H9 (cell line): ENCODE data around the gene DPEP3. TPM values are rescaled to one million over a fixed set of nuclear protein-coding genes. Genes with fewer than 3 reads are reported as not detected.
"Not testable (repeated sequence)": the region's sequence is repeated elsewhere in the genome, so short reads cannot be mapped to it uniquely, and the experiment has no call there.

Experiments used
- DNase-seq: peaks from one replicate; pipeline ENCODE4 v3.0.0-alpha.2; 2017
- H2AFZ ChIP-seq: one replicate; pipeline ENCODE4 v1.6.1; 2013; ENCODE audit warnings: mild to moderate bottlenecking, low read length, control low read depth, moderate library complexity
- H2AK5ac ChIP-seq: 2 replicates; pipeline ENCODE4 v1.6.1; 2013; ENCODE audit warnings: low read length, control low read depth, mixed read lengths; ENCODE audit not compliant: insufficient read length
- H2BK120ac ChIP-seq: one replicate; pipeline ENCODE4 v1.6.1; 2013; ENCODE audit warnings: low read depth, mild to moderate bottlenecking, low read length, control low read depth, inconsistent platforms; ENCODE audit not compliant: poor library complexity, severe bottlenecking
- H2BK12ac ChIP-seq: 2 replicates; pipeline ENCODE4 v1.6.1; 2013; ENCODE audit warnings: low read length, control low read depth, mixed read lengths, low read depth; ENCODE audit not compliant: insufficient read length
- H2BK15ac ChIP-seq: 2 replicates; pipeline ENCODE4 v1.6.1; 2013; ENCODE audit warnings: low read depth, low read length, control low read depth
- H2BK20ac ChIP-seq: one replicate; pipeline ENCODE4 v1.6.1; 2013; ENCODE audit warnings: low read depth, mild to moderate bottlenecking, low read length, control low read depth, inconsistent platforms; ENCODE audit not compliant: poor library complexity, severe bottlenecking
- H2BK5ac ChIP-seq: 2 replicates; pipeline ENCODE4 v1.6.1; 2013; ENCODE audit warnings: low read length, control low read depth, mixed read lengths; ENCODE audit not compliant: insufficient read length
- H3K14ac ChIP-seq: 2 replicates; pipeline ENCODE4 v1.6.1; 2013; ENCODE audit warnings: low read length, control low read depth; ENCODE audit not compliant: insufficient read depth
- H3K18ac ChIP-seq: 2 replicates; pipeline ENCODE4 v1.6.1; 2013; ENCODE audit warnings: low read depth, mild to moderate bottlenecking, mixed read lengths, low read length, control low read depth; ENCODE audit not compliant: insufficient read length
- H3K23ac ChIP-seq: 2 replicates; pipeline ENCODE4 v1.6.1; 2013; ENCODE audit warnings: low read length, control low read depth, mixed read lengths, low read depth; ENCODE audit not compliant: insufficient read length
- H3K23me2 ChIP-seq: 2 replicates; pipeline ENCODE4 v1.6.1; 2013; ENCODE audit warnings: low read depth, mild to moderate bottlenecking, mixed read lengths, low read length, control low read depth; ENCODE audit not compliant: insufficient read length, poor library complexity, severe bottlenecking
- H3K27ac ChIP-seq: 2 replicates; pipeline ENCODE4 v1.5.1; 2013; ENCODE audit warnings: low read length, control low read depth, mixed read lengths, low read depth; ENCODE audit not compliant: insufficient read length
- H3K27me3 ChIP-seq: 2 replicates; pipeline ENCODE4 v1.6.1; 2013; ENCODE audit warnings: low read length, control low read depth, inconsistent platforms; ENCODE audit not compliant: insufficient read depth
- H3K4ac ChIP-seq: 2 replicates; pipeline ENCODE4 v1.6.1; 2013; ENCODE audit warnings: low read depth, mild to moderate bottlenecking, control low read depth, inconsistent platforms, low read length, moderate library complexity
- H3K4me1 ChIP-seq: 2 replicates; pipeline ENCODE4 v1.6.1; 2013; ENCODE audit warnings: low read length, control low read depth, inconsistent platforms; ENCODE audit not compliant: insufficient read depth
- H3K4me2 ChIP-seq: 2 replicates; pipeline ENCODE4 v1.6.1; 2013; ENCODE audit warnings: low read length, control low read depth, mixed read lengths; ENCODE audit not compliant: insufficient read length, insufficient read depth
- H3K56ac ChIP-seq: 2 replicates; pipeline ENCODE4 v1.6.1; 2013; ENCODE audit warnings: low read depth, mild to moderate bottlenecking, mixed read lengths, low read length, control low read depth; ENCODE audit not compliant: insufficient read length
- H3K79me1 ChIP-seq: 2 replicates; pipeline ENCODE4 v1.6.1; 2013; ENCODE audit warnings: low read depth, mild to moderate bottlenecking, moderate library complexity, low read length, control low read depth, inconsistent platforms; ENCODE audit not compliant: insufficient read depth, poor library complexity, severe bottlenecking
- H3K79me2 ChIP-seq: 2 replicates; pipeline ENCODE4 v1.6.1; 2013; ENCODE audit warnings: low read length, control low read depth, inconsistent platforms; ENCODE audit not compliant: insufficient read depth
- H3K9ac ChIP-seq: 2 replicates; pipeline ENCODE4 v1.6.1; 2013; ENCODE audit warnings: low read length, control low read depth, mixed read lengths; ENCODE audit not compliant: insufficient read length; ENCODE audit errors: extremely low read depth
- H3K9me3 ChIP-seq: one replicate; pipeline ENCODE4 v1.6.1; 2013; ENCODE audit warnings: low read depth, low read length, inconsistent platforms; ENCODE audit not compliant: control insufficient read depth
- H3T11ph ChIP-seq: one replicate; pipeline ENCODE4 v1.6.1; 2013; ENCODE audit warnings: mild to moderate bottlenecking, low read length, control low read depth, inconsistent platforms
- H4K20me1 ChIP-seq: one replicate; pipeline ENCODE4 v1.6.1; 2013; ENCODE audit not compliant: control insufficient read depth, insufficient read length, insufficient read depth
- H4K5ac ChIP-seq: 2 replicates; pipeline ENCODE4 v1.6.1; 2013; ENCODE audit warnings: low read depth, mild to moderate bottlenecking, mixed read lengths, low read length, control low read depth; ENCODE audit not compliant: insufficient read length
- H4K8ac ChIP-seq: replicated peaks from 2 replicates; pipeline ENCODE4 v1.6.1; 2013; ENCODE audit warnings: low read length, control low read depth, mixed read lengths, low read depth; ENCODE audit not compliant: insufficient read length
- H4K91ac ChIP-seq: 2 replicates; pipeline ENCODE4 v1.6.1; 2013; ENCODE audit warnings: low read depth, mild to moderate bottlenecking, moderate library complexity, mixed read lengths, low read length, control low read depth; ENCODE audit not compliant: insufficient read length
- H3K27ac Mint-ChIP-seq, 3 experiments: 2 replicates in 2 of 3; 3 replicates in 1 of 3; pipeline ENCODE4 v1.8.0; 2020 to 2021; ENCODE audit warnings: mixed read lengths in 3 of 3, mild to moderate bottlenecking in 1 of 3, moderate library complexity in 1 of 3
- H3K27me3 Mint-ChIP-seq: 2 replicates; pipeline ENCODE4 v1.8.0; 2021; ENCODE audit warnings: low read depth, mild to moderate bottlenecking, moderate library complexity, mixed read lengths
- H3K36me3 Mint-ChIP-seq, 3 experiments: 2 replicates in 2 of 3; 3 replicates in 1 of 3; pipeline ENCODE4 v1.8.0; 2020 to 2021; ENCODE audit warnings: low read depth in 3 of 3, mixed read lengths in 3 of 3; ENCODE audit not compliant: insufficient read depth in 1 of 3
- H3K4me1 Mint-ChIP-seq, 2 experiments: 2 replicates each; pipeline ENCODE4 v1.8.0; 2020; ENCODE audit warnings: mixed read lengths in 2 of 2
- H3K4me3 Mint-ChIP-seq, 2 experiments: 2 replicates in 1 of 2; 3 replicates in 1 of 2; pipeline ENCODE4 v1.8.0; 2020 to 2021; ENCODE audit warnings: mild to moderate bottlenecking in 2 of 2, mixed read lengths in 2 of 2, moderate library complexity in 1 of 2
- H3K9me3 Mint-ChIP-seq, 2 experiments: 2 replicates in 1 of 2; 3 replicates in 1 of 2; pipeline ENCODE4 v1.8.0; 2020; ENCODE audit warnings: mild to moderate bottlenecking in 2 of 2, mixed read lengths in 2 of 2, moderate library complexity in 1 of 2
- WGBS: extraction: QIAGEN DNeasy Blood & Tissue Kit; methylation state at CpG from one replicate; pipeline ENCODE4 v1.1.7; 2013; ENCODE audit warnings: missing lambda C conversion rate, low lambda C conversion rate, mixed read lengths; ENCODE audit not compliant: insufficient read length; ENCODE audit errors: extremely low coverage; 5-methylcytosine and 5-hydroxymethylcytosine counted together
- total RNA-seq: library from RNA; stranded (reverse); gene quantifications from 2 replicates; pipeline ENCODE4 v1.2.1, GENCODE V29; 2021
- TF ChIP-seq, protein P1 (sequence below): fragments of 200-600 bp; sonication (generic); conservative IDR thresholded peaks from 3 replicates; pipeline ENCODE4 v1.8.0; 2021; ENCODE audit warnings: antibody characterized with exemption, mild to moderate bottlenecking

DPEP3 gene
- total RNA-seq, 1 experiment from 2014 or later: 0.68 TPM

DNA sequence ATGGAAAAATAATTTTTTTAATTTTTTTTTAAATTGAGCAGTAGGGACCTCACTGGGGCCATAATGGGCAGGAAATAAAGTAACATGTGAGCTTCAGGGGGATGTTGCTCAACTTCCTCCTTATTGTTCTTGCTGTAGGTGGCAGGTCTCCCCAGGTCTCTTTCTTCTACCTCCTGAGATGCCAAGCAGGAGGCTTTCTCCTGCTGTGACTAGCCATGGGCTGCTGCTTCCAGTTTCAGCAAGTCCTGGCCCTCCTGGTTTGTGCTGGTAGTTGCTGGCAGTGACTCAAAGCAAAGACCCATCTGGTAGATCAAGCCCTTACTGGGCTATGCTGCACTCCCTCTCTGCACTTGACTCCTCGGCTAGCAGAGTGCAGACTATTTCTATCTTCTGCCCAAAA, 33.1 kb upstream of the DPEP3 start:
- no peak overlapping the region for H3K56ac ChIP-seq
- Mint-ChIP-seq H3K27me3 (peaks cover 8% of the 10 kb centered on the region), H3K36me3 (no peaks in the 10 kb centered on the region), H3K27ac (peak overlapping the region in 1 of 3 experiments; percentile 55; a peak in 2 of 7 replicates), H3K4me3 (no peak overlapping the region), H3K4me1 (peaks cover 6 to 9% of the 10 kb centered on the region in 2 experiments), H3K9me3 (no peaks in the 10 kb centered on the region)
- no peak overlapping the region for H2BK20ac ChIP-seq
- no peak overlapping the region for H2AFZ ChIP-seq
- no peak overlapping the region for H3K18ac ChIP-seq
- H4K20me1 ChIP-seq: no peaks in the 10 kb centered on the region
- H3K4me2 ChIP-seq: no peak overlapping the region
- H2BK120ac ChIP-seq: no peak overlapping the region
- no peak overlapping the region for H4K5ac ChIP-seq
- H3K4ac ChIP-seq: no peak overlapping the region
- H3K79me2 ChIP-seq: no peaks in the 10 kb centered on the region
- WGBS: no CpG with 5 or more reads among the region's 1 CpG
- no peak overlapping the region for H4K91ac ChIP-seq
- H2BK5ac ChIP-seq: no peak overlapping the region
- no peaks in the 10 kb centered on the region for H3K23me2 ChIP-seq
- no peak overlapping the region for H2BK15ac ChIP-seq
- no peaks in the 10 kb centered on the region for H3K79me1 ChIP-seq
- H3K14ac ChIP-seq: no peak overlapping the region
- no peaks in the 10 kb centered on the region for H3K27me3 ChIP-seq
- TF ChIP-seq, protein P1, sequence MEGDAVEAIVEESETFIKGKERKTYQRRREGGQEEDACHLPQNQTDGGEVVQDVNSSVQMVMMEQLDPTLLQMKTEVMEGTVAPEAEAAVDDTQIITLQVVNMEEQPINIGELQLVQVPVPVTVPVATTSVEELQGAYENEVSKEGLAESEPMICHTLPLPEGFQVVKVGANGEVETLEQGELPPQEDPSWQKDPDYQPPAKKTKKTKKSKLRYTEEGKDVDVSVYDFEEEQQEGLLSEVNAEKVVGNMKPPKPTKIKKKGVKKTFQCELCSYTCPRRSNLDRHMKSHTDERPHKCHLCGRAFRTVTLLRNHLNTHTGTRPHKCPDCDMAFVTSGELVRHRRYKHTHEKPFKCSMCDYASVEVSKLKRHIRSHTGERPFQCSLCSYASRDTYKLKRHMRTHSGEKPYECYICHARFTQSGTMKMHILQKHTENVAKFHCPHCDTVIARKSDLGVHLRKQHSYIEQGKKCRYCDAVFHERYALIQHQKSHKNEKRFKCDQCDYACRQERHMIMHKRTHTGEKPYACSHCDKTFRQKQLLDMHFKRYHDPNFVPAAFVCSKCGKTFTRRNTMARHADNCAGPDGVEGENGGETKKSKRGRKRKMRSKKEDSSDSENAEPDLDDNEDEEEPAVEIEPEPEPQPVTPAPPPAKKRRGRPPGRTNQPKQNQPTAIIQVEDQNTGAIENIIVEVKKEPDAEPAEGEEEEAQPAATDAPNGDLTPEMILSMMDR: no peak
- DNase-seq: no peak
- no peak overlapping the region for H3K27ac ChIP-seq
- no peak overlapping the region for H3K23ac ChIP-seq
- H3K9me3 ChIP-seq: no peaks in the 10 kb centered on the region
- no peak overlapping the region for H2BK12ac ChIP-seq
- no peak overlapping the region for H2AK5ac ChIP-seq
- no peak overlapping the region for H4K8ac ChIP-seq
- no peak overlapping the region for H3T11ph ChIP-seq
- no peaks in the 10 kb centered on the region for H3K4me1 ChIP-seq
- no peak overlapping the region for H3K9ac ChIP-seq

DNA sequence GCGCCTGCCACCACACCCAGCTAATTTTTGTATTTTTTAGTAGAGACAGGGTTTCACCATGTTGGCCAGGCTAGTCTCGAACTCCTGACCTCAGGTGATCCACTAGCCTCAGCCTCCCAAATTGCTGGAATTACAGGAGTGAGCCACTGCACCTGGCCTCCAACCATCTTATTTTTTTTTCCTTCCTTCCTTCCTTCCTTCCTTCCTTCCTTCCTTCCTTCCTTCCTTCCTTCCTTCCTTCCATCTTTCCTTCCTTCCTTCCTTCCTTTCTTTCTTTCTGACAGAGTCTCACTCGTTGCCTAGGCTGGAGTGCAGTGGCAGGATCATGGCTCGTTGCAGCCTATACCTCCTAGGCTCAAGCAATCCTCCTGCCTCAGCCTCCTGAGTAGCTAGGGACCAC, 29.6 kb upstream of the DPEP3 start:
- H3K18ac ChIP-seq, H3K14ac ChIP-seq, H3K23me2 ChIP-seq, H2BK5ac ChIP-seq, H3K79me2 ChIP-seq, H3K23ac ChIP-seq, H3T11ph ChIP-seq, H3K27me3 ChIP-seq, H3K9me3 Mint-ChIP-seq, H3K9me3 ChIP-seq, H4K5ac ChIP-seq, H3K56ac ChIP-seq, H4K91ac ChIP-seq, H2AK5ac ChIP-seq, H2BK120ac ChIP-seq, H4K8ac ChIP-seq, H3K9ac ChIP-seq, DNase-seq, H2BK20ac ChIP-seq, H3K27ac ChIP-seq, H2AFZ ChIP-seq, H3K79me1 ChIP-seq, H3K4me2 ChIP-seq, H2BK12ac ChIP-seq, H3K36me3 Mint-ChIP-seq, H3K4ac ChIP-seq, H4K20me1 ChIP-seq, H3K4me1 ChIP-seq, H2BK15ac ChIP-seq: not testable (repeated sequence)
- Mint-ChIP-seq H3K4me3 (peak overlapping the region in 1 of 2 experiments; percentile 40; a peak in 1 of 5 replicates), H3K4me1 (peaks cover 14 to 16% of the 10 kb centered on the region in 2 experiments), H3K27me3 (peaks cover 11% of the 10 kb centered on the region), H3K27ac (peak overlapping the region in 1 of 3 experiments; percentile 52; a peak in 1 of 7 replicates)
- WGBS: no CpG with 5 or more reads among the region's 4 CpGs
